Measurements from ENCODE around the gene ARHGEF38.

ARHGEF38 gene

GRCh38 chr4:105714932-105715331 lies 162.5 kb downstream of the ARHGEF38 start:
- no peaks in the 10 kb centered on the region for H3K79me1 ChIP-seq (ENCODE audit: low read depth, low read length)
- no peak overlapping the region for H2BK120ac ChIP-seq (ENCODE audit: low read depth, low read length)
- H2BK12ac ChIP-seq (ENCODE audit: low read length) = no peak overlapping the region
- H3K4me3 ChIP-seq (ENCODE audit: low read length in 2 of 2) = no peak overlapping the region
- H3K27ac ChIP-seq (replicated peaks; ENCODE audit: low read length) = no peak overlapping the region
- H3K4me2 ChIP-seq (ENCODE audit: insufficient read depth, low read length, poor library complexity, severe bottlenecking) = no peak overlapping the region
- DNase-seq (ENCODE audit: low spot score) = no peak
- H3K9ac ChIP-seq (ENCODE audit: low read depth, low read length, poor library complexity) = no peak overlapping the region
- no peak overlapping the region for H4K91ac ChIP-seq (ENCODE audit: low read depth, low read length, poor library complexity)
- H2AK5ac ChIP-seq (ENCODE audit: low read depth, low read length) = no peak overlapping the region
- no peaks in the 10 kb centered on the region for H3K27me3 ChIP-seq (ENCODE audit: control insufficient read depth in 3 of 3, insufficient read depth in 3 of 3, low read depth in 1 of 3, low read length in 3 of 3)
- no peak overlapping the region for H3K14ac ChIP-seq (ENCODE audit: low read length)
- peaks cover 0 to under 1% of the 10 kb centered on the region in 2 donors for H3K4me1 ChIP-seq (ENCODE audit: control insufficient read depth in 2 of 2, insufficient read depth in 1 of 2, low read depth in 1 of 2, low read length in 2 of 2)
- H4K8ac ChIP-seq (ENCODE audit: low read depth, low read length) = no peak overlapping the region
- no CpG with 5 or more reads among the region's 1 CpG for WGBS, 2 donors (ENCODE audit: extremely low coverage in 2 of 2, insufficient read length in 2 of 2, insufficient replicate concordance in 1 of 2)
- no peak overlapping the region for H2AFZ ChIP-seq (ENCODE audit: low read length)
- H2BK15ac ChIP-seq (ENCODE audit: low read length) = no peak overlapping the region
- H3K4ac ChIP-seq (ENCODE audit: low read length) = no peak overlapping the region
- H3K9me3 ChIP-seq (replicated peaks in 1 of 2; ENCODE audit: control insufficient read depth in 2 of 2, insufficient read depth in 1 of 2, low read depth in 1 of 2, low read length in 2 of 2) = peaks cover 0 to 6% of the 10 kb centered on the region in 2 donors
- H2BK5ac ChIP-seq (ENCODE audit: low read length) = no peak overlapping the region
- H3K36me3 ChIP-seq (replicated peaks in 1 of 2; ENCODE audit: control insufficient read depth in 2 of 2, insufficient read depth in 2 of 2, low read length in 2 of 2) = peaks cover 7 to 24% of the 10 kb centered on the region in 2 donors
- no peak overlapping the region for H3K23ac ChIP-seq (ENCODE audit: low read depth, low read length, poor library complexity)
- H3K18ac ChIP-seq (ENCODE audit: low read length) = no peak overlapping the region

GRCh38 chr4:105715692-105716278 lies 163.4 kb downstream of the ARHGEF38 start:
- no peaks in the 10 kb centered on the region for H3K27me3 ChIP-seq (ENCODE audit: control insufficient read depth in 3 of 3, insufficient read depth in 3 of 3, low read depth in 1 of 3, low read length in 3 of 3)
- no peak overlapping the region for H3K27ac ChIP-seq (replicated peaks; ENCODE audit: low read length)
- H2BK12ac ChIP-seq (ENCODE audit: low read length) = no peak overlapping the region
- no peak overlapping the region for H4K8ac ChIP-seq (ENCODE audit: low read depth, low read length)
- H3K79me1 ChIP-seq (ENCODE audit: low read depth, low read length) = no peaks in the 10 kb centered on the region
- no peak overlapping the region for H3K18ac ChIP-seq (ENCODE audit: low read length)
- no peak overlapping the region for H2AK5ac ChIP-seq (ENCODE audit: low read depth, low read length)
- H2BK15ac ChIP-seq (ENCODE audit: low read length) = no peak overlapping the region
- no peak overlapping the region for H3K14ac ChIP-seq (ENCODE audit: low read length)
- H3K4me2 ChIP-seq (ENCODE audit: insufficient read depth, low read length, poor library complexity, severe bottlenecking) = no peak overlapping the region
- 100% methylated on average over 1 of the region's 4 CpGs; no CpG with 5 or more reads in 1 of the 2 donors for WGBS, 2 donors (ENCODE audit: extremely low coverage in 2 of 2, insufficient read length in 2 of 2, insufficient replicate concordance in 1 of 2)
- no peak overlapping the region for H3K23ac ChIP-seq (ENCODE audit: low read depth, low read length, poor library complexity)
- H2BK5ac ChIP-seq (ENCODE audit: low read length) = no peak overlapping the region
- H3K4me1 ChIP-seq (ENCODE audit: control insufficient read depth in 2 of 2, insufficient read depth in 1 of 2, low read depth in 1 of 2, low read length in 2 of 2) = no peaks in the 10 kb centered on the region
- H3K4me3 ChIP-seq (ENCODE audit: low read length in 2 of 2) = no peak overlapping the region
- H2BK120ac ChIP-seq (ENCODE audit: low read depth, low read length) = no peak overlapping the region
- H3K4ac ChIP-seq (ENCODE audit: low read length) = no peak overlapping the region
- no peak overlapping the region for H3K9ac ChIP-seq (ENCODE audit: low read depth, low read length, poor library complexity)
- no peak for DNase-seq (ENCODE audit: low spot score)
- H3K9me3 ChIP-seq (replicated peaks in 1 of 2; ENCODE audit: control insufficient read depth in 2 of 2, insufficient read depth in 1 of 2, low read depth in 1 of 2, low read length in 2 of 2) = peaks cover 0 to 6% of the 10 kb centered on the region in 2 donors
- no peak overlapping the region for H2AFZ ChIP-seq (ENCODE audit: low read length)
- no peak overlapping the region for H4K91ac ChIP-seq (ENCODE audit: low read depth, low read length, poor library complexity)
- peaks cover 9 to 32% of the 10 kb centered on the region in 2 donors for H3K36me3 ChIP-seq (replicated peaks in 1 of 2; ENCODE audit: control insufficient read depth in 2 of 2, insufficient read depth in 2 of 2, low read length in 2 of 2)

GRCh38 chr4:105719204-105719603 lies 166.8 kb downstream of the ARHGEF38 start:
- Histone ChIP-seq H3K36me3 (replicated peaks in 1 of 2; ENCODE audit: control insufficient read depth in 2 of 2, insufficient read depth in 2 of 2, low read length in 2 of 2) (peaks cover 9 to 60% of the 10 kb centered on the region in 2 donors), H2AK5ac (ENCODE audit: low read depth, low read length) (no peak overlapping the region)
- no CpG with 5 or more reads among the region's 2 CpGs for WGBS, 2 donors (ENCODE audit: extremely low coverage in 2 of 2, insufficient read length in 2 of 2, insufficient replicate concordance in 1 of 2)

GRCh38 chr4:105725623-105726022 lies 173.2 kb downstream of the ARHGEF38 start:
- H3K27ac ChIP-seq (replicated peaks; ENCODE audit: low read length) = no peak overlapping the region

More at GRCh38 chr4:105719204-105719603, 166.8 kb downstream of the ARHGEF38 start:
- peaks cover 0 to 6% of the 10 kb centered on the region in 2 donors for H3K9me3 ChIP-seq (replicated peaks in 1 of 2; ENCODE audit: control insufficient read depth in 2 of 2, insufficient read depth in 1 of 2, low read depth in 1 of 2, low read length in 2 of 2)
- no peak overlapping the region for H2BK15ac ChIP-seq (ENCODE audit: low read length)
- no peak overlapping the region for H2BK5ac ChIP-seq (ENCODE audit: low read length)
- no peak overlapping the region for H3K14ac ChIP-seq (ENCODE audit: low read length)
- no peak overlapping the region for H2BK12ac ChIP-seq (ENCODE audit: low read length)
- H4K8ac ChIP-seq (ENCODE audit: low read depth, low read length) = no peak overlapping the region
- H3K4me1 ChIP-seq (ENCODE audit: control insufficient read depth in 2 of 2, insufficient read depth in 1 of 2, low read depth in 1 of 2, low read length in 2 of 2) = no peaks in the 10 kb centered on the region
- no peak overlapping the region for H2AFZ ChIP-seq (ENCODE audit: low read length)
- H3K4me2 ChIP-seq (ENCODE audit: insufficient read depth, low read length, poor library complexity, severe bottlenecking) = no peak overlapping the region
- no peak overlapping the region for H3K27ac ChIP-seq (replicated peaks; ENCODE audit: low read length)
- H3K4ac ChIP-seq (ENCODE audit: low read length) = no peak overlapping the region
- no peak overlapping the region for H3K9ac ChIP-seq (ENCODE audit: low read depth, low read length, poor library complexity)
- no peak overlapping the region for H3K4me3 ChIP-seq (ENCODE audit: low read length in 2 of 2)
- no peak overlapping the region for H4K91ac ChIP-seq (ENCODE audit: low read depth, low read length, poor library complexity)
- no peaks in the 10 kb centered on the region for H3K79me1 ChIP-seq (ENCODE audit: low read depth, low read length)
- no peak for DNase-seq (ENCODE audit: low spot score)
- H2BK120ac ChIP-seq (ENCODE audit: low read depth, low read length) = no peak overlapping the region
- no peak overlapping the region for H3K18ac ChIP-seq (ENCODE audit: low read length)
- no peaks in the 10 kb centered on the region for H3K27me3 ChIP-seq (ENCODE audit: control insufficient read depth in 3 of 3, insufficient read depth in 3 of 3, low read depth in 1 of 3, low read length in 3 of 3)
- H3K23ac ChIP-seq (ENCODE audit: low read depth, low read length, poor library complexity) = no peak overlapping the region

More at GRCh38 chr4:105725623-105726022, 173.2 kb downstream of the ARHGEF38 start:
- Histone ChIP-seq H2BK5ac (ENCODE audit: low read length) (no peak overlapping the region), H3K79me1 (ENCODE audit: low read depth, low read length) (no peaks in the 10 kb centered on the region), H3K4me1 (ENCODE audit: control insufficient read depth in 2 of 2, insufficient read depth in 1 of 2, low read depth in 1 of 2, low read length in 2 of 2) (no peaks in the 10 kb centered on the region), H3K36me3 (replicated peaks in 1 of 2; ENCODE audit: control insufficient read depth in 2 of 2, insufficient read depth in 2 of 2, low read length in 2 of 2) (peaks cover 0 to 81% of the 10 kb centered on the region in 2 donors), H3K4me2 (ENCODE audit: insufficient read depth, low read length, poor library complexity, severe bottlenecking) (no peak overlapping the region), H3K14ac (ENCODE audit: low read length) (no peak overlapping the region), H3K23ac (ENCODE audit: low read depth, low read length, poor library complexity) (no peak overlapping the region), H2BK15ac (ENCODE audit: low read length) (no peak overlapping the region), H2AFZ (ENCODE audit: low read length) (no peak overlapping the region), H3K9ac (ENCODE audit: low read depth, low read length, poor library complexity) (no peak overlapping the region), H2BK120ac (ENCODE audit: low read depth, low read length) (no peak overlapping the region), H2BK12ac (ENCODE audit: low read length) (no peak overlapping the region), H3K4me3 (ENCODE audit: low read length in 2 of 2) (no peak overlapping the region), H3K27me3 (ENCODE audit: control insufficient read depth in 3 of 3, insufficient read depth in 3 of 3, low read depth in 1 of 3, low read length in 3 of 3) (no peaks in the 10 kb centered on the region), H4K8ac (ENCODE audit: low read depth, low read length) (no peak overlapping the region), H3K18ac (ENCODE audit: low read length) (no peak overlapping the region), H4K91ac (ENCODE audit: low read depth, low read length, poor library complexity) (no peak overlapping the region), H3K4ac (ENCODE audit: low read length) (no peak overlapping the region), H3K9me3 (replicated peaks in 1 of 2; ENCODE audit: control insufficient read depth in 2 of 2, insufficient read depth in 1 of 2, low read depth in 1 of 2, low read length in 2 of 2) (peaks cover 0 to 14% of the 10 kb centered on the region in 2 donors), H2AK5ac (ENCODE audit: low read depth, low read length) (no peak overlapping the region)
- no peak for DNase-seq (ENCODE audit: low spot score)
- WGBS, 2 donors (ENCODE audit: extremely low coverage in 2 of 2, insufficient read length in 2 of 2, insufficient replicate concordance in 1 of 2) = no CpG with 5 or more reads among the region's 2 CpGs
